IMR-90 (cell line): ENCODE data around the gene MTHFS. TPM values are rescaled to one million over a fixed set of nuclear protein-coding genes. Genes with fewer than 3 reads are reported as not detected.
"Not testable (repeated sequence)": the region's sequence is repeated elsewhere in the genome, so short reads cannot be mapped to it uniquely, and the experiment has no call there.

ENCODE experiments used
- ATAC-seq: fragments of 200-7000 bp; cut with Tn5 transposase; 2 replicates; pipeline ENCODE4 v1.9.1; 2020; ENCODE audit warnings: low read depth, mild to moderate bottlenecking, moderate library complexity
- BruUV-seq: library from RNA; stranded (reverse); fragments of 400-500 nt; replicated peaks from 2 replicates; lab custom pipeline; 2021; lab: Mats Ljungman, UMichigan
- CTCF ChIA-PET: fragments of 300-600 bp; formaldehyde crosslinking; extraction: SDS; loops from one replicate; lab custom pipeline; 2021; ENCODE audit warnings: antibody characterized with exemption; lab: Yijun Ruan, JAX
- POLR2A ChIA-PET: fragments of 300-600 bp; sonication (Branson Sonifier 250); formaldehyde crosslinking; loops from one replicate; lab custom pipeline; 2022; ENCODE audit warnings: antibody characterized with exemption; ENCODE audit not compliant: unreplicated experiment; lab: Charles Lee
- DNase-seq: peaks from one replicate; pipeline ENCODE4 v3.0.0; 2013
- H2AFZ ChIP-seq: replicated peaks from 2 replicates; pipeline ENCODE3; 2013; ENCODE audit warnings: low read length, mild to moderate bottlenecking; ENCODE audit not compliant: poor library complexity
- H2AK5ac ChIP-seq: 2 replicates; pipeline ENCODE4 v1.6.1; 2013; ENCODE audit warnings: low read depth, low read length, inconsistent platforms
- H2AK9ac ChIP-seq: replicated peaks from 2 replicates; pipeline ENCODE3; 2013; ENCODE audit warnings: mild to moderate bottlenecking, low read depth, low read length, moderate library complexity; ENCODE audit not compliant: poor library complexity
- H2BK120ac ChIP-seq: 2 replicates; pipeline ENCODE4 v1.6.1; 2013; ENCODE audit warnings: low read depth, low read length, inconsistent platforms
- H2BK15ac ChIP-seq: 3 replicates; pipeline ENCODE4 v1.6.1; 2013; ENCODE audit warnings: low read depth, low read length, inconsistent platforms
- H2BK20ac ChIP-seq: 2 replicates; pipeline ENCODE4 v1.6.1; 2013; ENCODE audit warnings: low read depth, mild to moderate bottlenecking, inconsistent platforms, low read length, moderate library complexity
- H2BK5ac ChIP-seq: 2 replicates; pipeline ENCODE4 v1.6.1; 2013; ENCODE audit warnings: mild to moderate bottlenecking, low read depth, low read length, inconsistent platforms; ENCODE audit not compliant: poor library complexity, severe bottlenecking
- H3K14ac ChIP-seq: replicated peaks from 2 replicates; pipeline ENCODE4 v1.6.1; 2013; ENCODE audit warnings: low read depth, low read length, inconsistent platforms
- H3K18ac ChIP-seq: 2 replicates; pipeline ENCODE4 v1.6.1; 2013; ENCODE audit warnings: low read depth, low read length, control low read depth
- H3K23ac ChIP-seq: 2 replicates; pipeline ENCODE4 v1.6.1; 2013; ENCODE audit warnings: low read depth, low read length, inconsistent platforms
- H3K27ac ChIP-seq: 2 replicates; pipeline ENCODE4 v1.5.1; 2013; ENCODE audit warnings: mild to moderate bottlenecking, control low read depth, low read length; ENCODE audit not compliant: insufficient read depth
- H3K27me3 ChIP-seq: 2 replicates; pipeline ENCODE4 v1.6.1; 2013; ENCODE audit warnings: low read length; ENCODE audit not compliant: control insufficient read depth, insufficient read depth
- H3K36me3 ChIP-seq: 2 replicates; pipeline ENCODE4 v1.6.1; 2013; ENCODE audit warnings: low read length, mixed read lengths; ENCODE audit not compliant: control insufficient read depth, insufficient read depth
- H3K4ac ChIP-seq: 2 replicates; pipeline ENCODE4 v1.6.1; 2013; ENCODE audit warnings: low read depth, low read length, inconsistent platforms
- H3K4me1 ChIP-seq: 2 replicates; pipeline ENCODE4 v1.6.1; 2013; ENCODE audit warnings: low read length, mixed read lengths; ENCODE audit not compliant: control insufficient read depth, insufficient read depth
- H3K4me2 ChIP-seq: 2 replicates; pipeline ENCODE4 v1.6.1; 2013; ENCODE audit warnings: low read depth, mild to moderate bottlenecking, control low read depth, low read length, moderate library complexity
- H3K4me3 ChIP-seq: 2 replicates; pipeline ENCODE4 v1.5.1; 2013; ENCODE audit warnings: low read depth, mild to moderate bottlenecking, control low read depth, low read length, moderate library complexity; ENCODE audit not compliant: insufficient read depth
- H3K56ac ChIP-seq: 2 replicates; pipeline ENCODE4 v1.6.1; 2013; ENCODE audit warnings: low read length, inconsistent platforms; ENCODE audit not compliant: insufficient read depth; ENCODE audit errors: extremely low read depth
- H3K79me1 ChIP-seq, 2 experiments: 2 replicates each; pipeline ENCODE4 v1.6.1; 2013; ENCODE audit warnings: low read length in 2 of 2, inconsistent platforms in 1 of 2, low read depth in 1 of 2
- H3K9ac ChIP-seq: 2 replicates; pipeline ENCODE4 v1.6.1; 2013; ENCODE audit warnings: low read depth, low read length, control low read depth
- H3K9me1 ChIP-seq: 2 replicates; pipeline ENCODE4 v1.6.1; 2013; ENCODE audit warnings: low read length, inconsistent platforms; ENCODE audit not compliant: insufficient read depth
- H3K9me3 ChIP-seq: 2 replicates; pipeline ENCODE4 v1.6.1; 2013; ENCODE audit warnings: low read length; ENCODE audit not compliant: control insufficient read depth, insufficient read depth
- H4K20me1 ChIP-seq: 2 replicates; pipeline ENCODE4 v1.6.1; 2013; ENCODE audit warnings: low read length, inconsistent platforms; ENCODE audit not compliant: insufficient read depth
- H4K5ac ChIP-seq: 2 replicates; pipeline ENCODE4 v1.6.1; 2013; ENCODE audit warnings: mild to moderate bottlenecking, low read depth, low read length, control low read depth
- H4K8ac ChIP-seq, 2 experiments: 2 replicates each; pipeline ENCODE4 v1.6.1; 2013; ENCODE audit warnings: low read depth in 2 of 2, low read length in 2 of 2, control low read depth in 1 of 2, inconsistent platforms in 1 of 2
- H4K91ac ChIP-seq: 2 replicates; pipeline ENCODE4 v1.6.1; 2013; ENCODE audit warnings: low read depth, low read length, inconsistent platforms; ENCODE audit not compliant: insufficient read depth
- WGBS, 2 experiments: methylation state at CpG; one replicate each; pipeline versions ENCODE4 v1.1.5 to v1.1.7; 2013; ENCODE audit warnings: missing lambda C conversion rate in 2 of 2; ENCODE audit not compliant: insufficient read length in 1 of 2; ENCODE audit errors: extremely low coverage in 2 of 2; 5-methylcytosine and 5-hydroxymethylcytosine counted together
- dilution Hi-C: fragments of 300-500 bp; cut with HindIII; formaldehyde crosslinking; loops from one replicate; pipeline ENCODE4 v1.14.3; 2018; ENCODE audit warnings: low sequenced_read_pairs; ENCODE audit not compliant: unreplicated experiment
- in situ Hi-C: fragments of 300-500 bp; cut with MboI; formaldehyde crosslinking; loops from 3 replicates; pipeline ENCODE4 v1.14.3; 2019; ENCODE audit warnings: low sequenced_read_pairs, inconsistent platforms, mixed read lengths
- intact Hi-C: fragments of 100-400 bp; cut with micrococcal nuclease; formaldehyde crosslinking; loops from 2 replicates; pipeline ENCODE4 v1.10.0; 2022
- polyA plus RNA-seq, 3 experiments: library from polyadenylated mRNA; depleted of rRNA; stranded (reverse); fragments of >200 nt; gene quantifications; 2 replicates each; pipeline ENCODE4 v1.2.3, GENCODE V29; 2012; ENCODE audit warnings: low replicate concordance in 1 of 3
- total RNA-seq: library from RNA; depleted of rRNA; stranded (reverse); fragments of >200 nt; gene quantifications from 2 replicates; pipeline ENCODE4 v1.2.3, GENCODE V29; 2012

The MTHFS gene
- total and polyA plus RNA-seq, 2 of the 4 experiments (the other 2 are of a cell fraction): 5.5 to 6.3 TPM

DNA sequence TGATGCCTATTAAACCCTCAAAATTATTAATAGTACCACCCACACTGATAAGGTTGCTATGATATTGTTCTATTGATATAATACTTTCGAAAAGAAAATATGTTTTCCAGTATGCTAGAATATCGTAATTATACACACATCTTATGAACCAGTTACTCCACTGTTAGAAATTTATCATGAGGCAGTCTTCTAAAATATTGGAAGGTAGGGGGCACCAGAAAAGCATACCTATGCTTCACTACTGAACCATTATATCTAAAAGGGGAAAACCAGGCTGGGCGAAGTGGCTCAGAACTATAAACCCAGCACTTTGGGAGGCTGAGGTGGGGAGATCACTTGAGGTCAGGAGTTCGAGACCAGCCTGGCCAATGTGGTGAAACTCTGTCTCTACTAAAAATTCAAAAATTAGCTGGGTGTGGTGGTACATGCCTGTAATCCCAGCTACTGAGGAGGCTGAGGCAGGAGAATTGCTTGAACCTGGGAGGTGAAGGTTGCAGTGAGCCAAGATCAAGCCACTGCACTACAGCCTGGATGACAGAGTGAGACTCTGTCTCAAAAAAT lies 4.1 kb upstream of the MTHFS start:
- in situ Hi-C loops: loop anchor here (10.0 kb wide), 1 partner anchor 274 kb away; no protein-coding TSS in a partner anchor
- DNase-seq, H3K27me3 ChIP-seq, POLR2A ChIA-PET, H3K4me2 ChIP-seq, H3K9me3 ChIP-seq, H4K91ac ChIP-seq, H3K23ac ChIP-seq, H4K8ac ChIP-seq, H3K9ac ChIP-seq, CTCF ChIA-PET, H2BK20ac ChIP-seq, H3K4me3 ChIP-seq, H2AK9ac ChIP-seq, BruUV-seq, H3K18ac ChIP-seq, H2AFZ ChIP-seq, H3K56ac ChIP-seq, H3K14ac ChIP-seq, H3K4ac ChIP-seq, H4K5ac ChIP-seq, H3K36me3 ChIP-seq, dilution Hi-C loops, H4K20me1 ChIP-seq, H3K9me1 ChIP-seq, H3K27ac ChIP-seq, intact Hi-C loops, H2BK5ac ChIP-seq, H2AK5ac ChIP-seq, ATAC-seq, H2BK120ac ChIP-seq, H2BK15ac ChIP-seq: not testable (repeated sequence)
- 100% methylated on average over 1 of the region's 4 CpGs; no CpG with 5 or more reads in 1 of the 2 experiments for WGBS, 2 experiments
- Histone ChIP-seq H3K79me1 (peaks cover 15 to 24% of the 10 kb centered on the region in 2 experiments), H3K4me1 (peaks cover 10% of the 10 kb centered on the region)
